ENCODE data around the gene ZKSCAN3.
"Not testable (repeated sequence)": the region's sequence is repeated elsewhere in the genome, so short reads cannot be mapped to it uniquely, and the experiment has no call there.

Gene ZKSCAN3

DNA sequence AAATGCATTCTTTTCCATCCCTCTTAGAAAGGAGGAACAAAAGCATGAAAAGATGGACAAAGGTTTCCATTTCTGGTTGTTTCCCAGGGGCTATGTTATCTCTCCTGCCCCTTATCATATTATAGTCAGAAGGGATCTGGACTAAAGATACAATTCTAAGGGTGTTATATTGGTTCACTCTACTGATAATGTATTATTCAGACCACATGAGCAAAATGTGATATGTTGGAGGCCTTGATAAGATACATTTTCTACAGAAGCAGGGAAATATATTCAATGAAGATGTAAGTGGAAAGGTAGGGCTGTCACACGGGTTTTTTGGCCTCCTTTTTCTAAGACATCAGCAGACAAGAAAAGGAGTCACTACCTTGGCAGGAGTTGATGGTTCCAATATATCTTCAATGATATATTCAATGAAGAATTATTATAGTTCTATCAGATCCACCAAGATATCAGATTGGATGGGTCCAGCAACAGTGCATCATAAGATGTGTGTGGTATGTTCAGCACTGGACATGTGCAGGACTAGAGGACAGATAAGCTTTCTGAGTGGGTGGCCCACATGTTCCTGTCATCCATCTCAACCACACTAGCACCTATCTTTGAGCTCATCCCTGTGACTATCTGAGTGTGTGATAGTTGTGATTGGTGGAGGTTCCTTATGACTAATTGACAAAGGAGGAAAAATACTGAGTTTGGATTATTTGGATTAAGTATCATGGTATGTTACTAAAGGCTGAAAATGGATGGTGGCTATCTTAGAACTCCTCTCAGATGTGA is 5.7 kb upstream of the ZKSCAN3 start:
- DNase-seq = no peak

DNA sequence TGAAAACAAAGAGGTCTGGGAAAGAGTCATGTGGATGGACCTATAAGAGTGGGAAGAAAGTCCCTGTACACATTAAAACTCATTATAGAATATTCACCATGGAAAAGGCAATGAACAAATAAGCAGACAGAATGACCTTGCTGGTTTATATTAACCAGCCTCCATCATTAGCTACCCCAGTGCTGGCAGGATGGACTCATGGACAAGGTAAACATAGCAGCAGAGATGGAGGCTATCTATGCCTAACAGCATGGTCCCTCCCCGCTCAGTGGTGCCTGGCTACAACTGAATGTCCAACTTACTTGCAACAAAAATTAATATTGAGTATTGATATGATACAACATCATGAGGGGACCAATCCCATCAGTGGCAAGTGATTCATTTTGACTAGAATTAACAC is 4.5 kb upstream of the ZKSCAN3 start:
- no peak for DNase-seq

DNA sequence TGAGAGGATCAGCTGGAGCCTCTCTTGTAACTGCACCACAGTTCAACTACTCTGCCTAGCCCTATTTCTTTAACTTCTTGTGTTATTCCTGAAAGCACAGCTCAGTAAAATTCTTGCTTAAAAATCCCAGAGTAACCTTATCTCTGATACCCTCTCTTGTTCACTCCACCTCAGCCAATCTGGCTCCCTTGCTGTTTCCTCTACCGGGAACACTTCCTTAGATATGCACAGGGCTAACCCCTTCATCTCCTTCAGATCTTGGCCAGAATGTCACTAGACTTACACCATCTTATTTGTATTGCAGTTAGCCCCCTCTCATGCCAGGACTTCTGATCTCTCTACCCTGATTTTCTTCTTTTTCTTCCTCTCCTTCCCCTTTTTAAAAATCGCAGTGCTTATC is 2.6 kb upstream of the ZKSCAN3 start:
- no peak for DNase-seq

GRCh38 chr6:28349344-28349891 is 329 bp upstream of the ZKSCAN3 start:
- no peak for DNase-seq

DNA sequence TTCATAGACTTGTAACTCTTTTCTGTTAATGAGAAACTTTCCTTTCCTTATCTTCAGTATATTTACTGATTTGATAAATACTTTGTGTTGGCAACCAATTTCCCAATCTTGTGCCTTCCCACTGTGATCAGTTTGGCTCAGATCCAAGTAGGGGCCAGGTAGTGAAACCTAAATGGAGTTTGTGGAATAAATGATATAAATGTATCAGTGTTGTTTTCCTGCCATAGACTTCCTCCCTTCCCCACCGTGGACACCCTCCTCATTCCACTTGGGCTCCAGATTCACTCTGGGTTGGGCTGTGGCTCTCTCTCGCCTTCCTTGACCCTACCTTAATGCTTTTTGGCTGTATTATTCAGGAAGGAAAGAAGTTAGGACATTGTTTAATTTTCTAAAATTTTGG is 1.3 kb downstream of the ZKSCAN3 start:
- no peak for DNase-seq

GRCh38 chr6:28351493-28351925 is 1.8 kb downstream of the ZKSCAN3 start:
- DNase-seq = no peak

DNA sequence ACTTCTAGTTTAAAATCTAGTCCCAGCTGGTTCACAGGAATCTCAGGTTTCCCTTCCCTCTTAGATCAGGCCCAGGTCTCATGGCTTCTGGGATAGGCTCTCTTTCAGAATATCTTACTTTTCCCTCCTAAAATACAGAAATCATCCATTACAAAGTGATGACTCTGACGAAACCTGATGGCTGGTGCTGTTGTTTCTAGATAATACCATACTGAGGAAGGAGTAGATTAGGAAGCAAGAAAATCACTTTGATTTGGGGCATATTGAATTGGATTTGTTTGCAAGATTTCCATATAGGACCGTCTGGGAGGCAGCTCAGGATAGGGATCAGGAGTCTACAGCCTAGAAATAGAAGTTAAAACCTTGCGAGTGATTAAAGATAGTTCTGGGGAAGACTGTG is 3.6 kb downstream of the ZKSCAN3 start:
- DNase-seq = no peak

- DNase-seq = no peak
These were observed 4.4 kb downstream of the ZKSCAN3 start for GRCh38 chr6:28353981-28354676.

- no peak for DNase-seq
These were observed 5.2 kb downstream of the ZKSCAN3 start for GRCh38 chr6:28354688-28355554.

DNA sequence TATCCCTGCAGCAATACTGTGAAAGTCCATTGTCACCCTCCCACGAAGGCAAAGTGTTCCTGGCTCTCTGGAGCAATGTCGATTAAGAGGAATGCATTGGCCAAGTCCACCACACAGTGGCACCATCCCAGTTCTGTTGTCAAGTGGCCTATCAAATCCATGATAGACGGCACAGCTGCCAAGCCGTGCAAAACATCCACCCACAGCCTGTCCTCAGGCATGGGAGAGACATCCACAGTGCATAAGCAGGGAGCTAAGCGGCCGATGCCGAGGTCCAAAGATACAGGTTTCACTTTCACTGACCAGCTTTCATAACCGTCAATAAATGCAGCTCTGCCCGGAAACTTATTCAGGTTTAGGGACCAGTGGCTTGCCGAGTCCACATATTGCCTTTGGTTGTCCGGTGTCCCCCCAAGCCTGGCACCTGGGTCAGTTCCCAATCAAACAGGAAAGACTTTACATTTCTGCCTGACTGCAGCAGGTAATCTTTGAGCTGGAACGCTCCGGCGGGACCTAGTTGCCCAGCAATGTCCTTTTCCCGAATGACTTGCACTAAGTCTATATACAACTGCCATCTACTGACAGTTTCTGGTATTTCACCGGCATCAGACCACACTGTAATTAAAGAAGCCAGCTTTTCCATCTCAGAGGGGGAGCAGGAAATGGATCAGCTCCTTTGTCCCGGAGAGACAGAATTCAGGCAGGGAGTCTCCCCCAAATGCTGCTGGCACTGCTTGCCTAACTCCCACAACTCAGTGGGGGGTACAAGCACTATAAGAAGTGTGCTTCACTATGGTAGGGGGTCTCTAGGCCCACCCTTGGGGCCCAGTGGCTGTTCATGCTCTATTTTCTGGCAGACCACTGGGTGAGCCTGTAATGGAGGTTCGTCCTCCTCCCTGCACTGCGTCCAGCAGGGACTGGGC is 6.3 kb downstream of the ZKSCAN3 start:
- DNase-seq = peak; percentile 42

- no peak for DNase-seq
These were observed 6.9 kb downstream of the ZKSCAN3 start for GRCh38 chr6:28356666-28357020.

DNA sequence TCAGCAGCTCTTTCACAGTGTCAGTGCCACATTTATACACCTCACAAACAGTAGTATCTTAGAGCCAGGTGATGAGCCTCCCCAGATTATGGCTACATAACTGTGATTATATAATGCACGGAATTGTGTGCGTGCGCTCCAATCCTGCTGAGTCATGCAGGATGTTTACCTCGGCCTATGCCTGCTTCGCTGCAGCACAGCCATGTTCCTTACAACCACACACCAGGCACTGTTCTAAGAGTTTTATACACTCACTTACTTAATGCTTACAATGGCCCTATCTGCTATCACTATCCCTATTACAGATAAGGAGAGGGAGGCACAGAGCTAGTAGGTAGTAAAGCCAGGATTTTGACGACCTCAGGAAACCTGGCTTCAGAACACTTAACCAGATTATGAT is 7.3 kb downstream of the ZKSCAN3 start:
- DNase-seq = no peak

GRCh38 chr6:28359562-28359961 is 9.8 kb downstream of the ZKSCAN3 start:
- not testable (repeated sequence) for DNase-seq

GRCh38 chr6:28360961-28361360 is 11.2 kb downstream of the ZKSCAN3 start:
- DNase-seq = no peak

DNA sequence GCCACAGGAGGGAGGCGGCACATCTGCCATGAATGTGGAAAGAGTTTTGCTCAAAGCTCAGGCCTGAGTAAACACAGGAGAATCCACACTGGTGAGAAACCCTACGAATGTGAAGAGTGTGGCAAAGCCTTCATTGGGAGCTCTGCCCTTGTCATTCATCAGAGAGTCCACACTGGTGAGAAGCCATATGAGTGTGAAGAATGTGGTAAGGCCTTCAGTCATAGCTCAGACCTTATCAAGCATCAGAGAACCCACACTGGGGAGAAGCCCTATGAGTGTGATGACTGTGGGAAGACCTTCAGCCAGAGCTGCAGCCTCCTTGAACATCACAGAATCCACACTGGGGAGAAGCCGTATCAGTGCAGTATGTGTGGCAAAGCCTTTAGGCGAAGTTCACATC is 15.8 kb downstream of the ZKSCAN3 start:
- not testable (repeated sequence) for DNase-seq

DNA sequence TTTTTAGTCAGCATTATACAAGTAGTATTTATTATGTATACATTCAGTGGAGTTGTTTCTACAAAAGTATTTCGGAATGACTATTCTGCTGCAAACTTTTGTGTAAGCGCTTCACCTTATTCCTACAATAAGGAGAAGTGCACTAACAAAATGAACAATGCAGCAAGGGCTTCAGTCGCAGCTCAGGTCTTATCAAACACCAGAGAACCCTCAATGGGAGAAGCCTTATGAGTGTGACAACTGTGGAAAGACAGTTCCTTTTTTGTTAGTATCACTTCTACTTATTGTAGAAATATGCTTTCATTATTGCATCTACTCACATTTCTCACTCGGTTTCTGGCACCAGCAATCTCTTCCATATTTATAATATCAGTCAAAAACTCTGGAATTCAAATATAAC is 18.8 kb downstream of the ZKSCAN3 start:
- DNase-seq = no peak

- no peak for DNase-seq
These were observed 19.7 kb downstream of the ZKSCAN3 start for GRCh38 chr6:28369463-28369862.

GRCh38 chr6:28370440-28370839 is 20.7 kb downstream of the ZKSCAN3 start:
- DNase-seq = no peak

DNA sequence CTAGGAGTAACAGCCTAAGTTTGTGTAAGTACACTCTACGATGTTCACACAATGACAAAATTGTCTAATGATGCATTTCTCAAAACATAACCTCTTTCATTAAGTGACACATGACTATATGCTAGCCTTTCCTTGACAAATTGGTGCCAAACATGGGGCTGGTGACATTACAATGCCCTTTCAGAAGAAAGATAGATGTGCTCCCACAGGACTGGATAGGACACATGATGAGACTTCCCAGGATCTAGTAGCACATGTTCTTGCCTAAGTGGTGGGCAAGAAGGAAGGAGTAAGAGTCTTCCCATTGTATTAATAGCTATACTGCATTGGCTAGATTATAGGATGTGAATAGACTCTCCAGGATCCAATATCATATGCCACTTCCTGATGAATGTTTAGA is 21.5 kb downstream of the ZKSCAN3 start:
- DNase-seq = no peak

- no peak for DNase-seq
These were observed 22.1 kb downstream of the ZKSCAN3 start for GRCh38 chr6:28371706-28372451.

- DNase-seq = no peak
These were observed 24.2 kb downstream of the ZKSCAN3 start for GRCh38 chr6:28373925-28374324.

Data from stimulated activated CD4-positive, alpha-beta T cell treated with anti-CD3 and anti-CD28 coated beads, Interleukin-12 subunit alpha, Interleukin-12 subunit beta, amount 100 ng/mL, for 4 hours (primary cell).